Right lobe of liver (tissue), 6 donors: Measurements from ENCODE around the gene ADO. TPM values are rescaled to one million over a fixed set of nuclear protein-coding genes. Genes with fewer than 3 reads are reported as not detected.
"Not testable (repeated sequence)": the region's sequence is repeated elsewhere in the genome, so short reads cannot be mapped to it uniquely, and the experiment has no call there.

Experiments used
- ATAC-seq, 4 donors: fragments of 200-7000 bp; cut with Tn5 transposase; one replicate each; pipeline ENCODE4 v1.9.1; 2020; ENCODE audit warnings: mild to moderate bottlenecking in 4 of 4, moderate library complexity in 4 of 4
- DNase-seq, 3 donors: peaks; one replicate each; pipeline ENCODE4 v3.0.0-alpha.2; 2020
- H3K27ac ChIP-seq, 3 donors: fragments of 200-600 bp; one replicate each; pipeline ENCODE4 v1.8.0; 2022
- H3K27me3 ChIP-seq, 2 donors: fragments of 200-600 bp; one replicate each; pipeline ENCODE4 v1.8.0; 2022
- H3K36me3 ChIP-seq, 4 donors: fragments of 200-600 bp; sonication (generic) in 1 of 4; one replicate each; pipeline versions ENCODE4 v1.5.1 to v1.8.0; 2017 to 2022; ENCODE audit warnings: control low read depth in 1 of 4
- H3K4me1 ChIP-seq, 4 donors: fragments of 200-600 bp; sonication (generic) in 1 of 4; one replicate each; pipeline versions ENCODE4 v1.5.1 to v1.8.0; 2017 to 2022; ENCODE audit warnings: control low read depth in 1 of 4
- H3K4me3 ChIP-seq, 3 donors: fragments of 200-600 bp; one replicate each; pipeline ENCODE4 v1.8.0; 2022
- H3K9me3 ChIP-seq, 4 donors: fragments of 200-600 bp; sonication (generic) in 1 of 4; one replicate each; pipeline versions ENCODE4 v1.5.1 to v1.8.0; 2017 to 2022; ENCODE audit warnings: control low read depth in 1 of 4
- POLR2A ChIP-seq: fragments of 450-650 bp; IDR thresholded peaks from one replicate; pipeline ENCODE4 v1.6.1; 2017; ENCODE audit warnings: antibody characterized with exemption, mild to moderate bottlenecking
- WGBS: methylation state at CpG from one replicate; pipeline ENCODE4 v1.1.6; 2018; ENCODE audit warnings: low coverage, low lambda C conversion rate; ENCODE audit not compliant: insufficient coverage; ENCODE audit errors: missing lambda C conversion rate; 5-methylcytosine and 5-hydroxymethylcytosine counted together
- intact Hi-C, 2 donors: fragments of 100-400 bp; cut with DNase I; formaldehyde crosslinking; loops; one replicate each; pipeline versions ENCODE4 v1.11.2 to v1.14.1; 2022
- total RNA-seq, 6 experiments: library from RNA; depleted of rRNA in 2 of 6; stranded (reverse); fragments of >200 nt in 2 of 6; fragmentation: NEBNext Ultra II Directional in 3 of 6; extraction: Animal tissue kit (Norgen Biotek cat#: 25700) in 3 of 6; gene quantifications; one replicate each; pipeline versions ENCODE4 v1.1.0 to v1.2.4, GENCODE V29; 2016 to 2023
- TF ChIP-seq, protein P1 (sequence below), 4 donors: fragments of 200-600 bp in 3 of 4; fragments of 450-650 bp in 1 of 4; IDR thresholded peaks; one replicate each; pipeline versions ENCODE4 v1.5.1 to v1.8.0; 2016 to 2022; ENCODE audit warnings: antibody characterized with exemption in 4 of 4, mild to moderate bottlenecking in 2 of 4
- donor health status: DM: no; HTN: yes; CAD: no.
- donor health status: DM: no; HTN: no; CAD: no.
- donor health status: DM: no; HTN: no; CAD: no.
- donor health status: DM: no; HTN: yes; CAD: no.
- donor health status: DM: no; HTN: yes; CAD: no.

The ADO gene
- total RNA-seq, 6 experiments from 2014 or later, result 4.2 to 8.3 (median 5.5) TPM

DNA sequence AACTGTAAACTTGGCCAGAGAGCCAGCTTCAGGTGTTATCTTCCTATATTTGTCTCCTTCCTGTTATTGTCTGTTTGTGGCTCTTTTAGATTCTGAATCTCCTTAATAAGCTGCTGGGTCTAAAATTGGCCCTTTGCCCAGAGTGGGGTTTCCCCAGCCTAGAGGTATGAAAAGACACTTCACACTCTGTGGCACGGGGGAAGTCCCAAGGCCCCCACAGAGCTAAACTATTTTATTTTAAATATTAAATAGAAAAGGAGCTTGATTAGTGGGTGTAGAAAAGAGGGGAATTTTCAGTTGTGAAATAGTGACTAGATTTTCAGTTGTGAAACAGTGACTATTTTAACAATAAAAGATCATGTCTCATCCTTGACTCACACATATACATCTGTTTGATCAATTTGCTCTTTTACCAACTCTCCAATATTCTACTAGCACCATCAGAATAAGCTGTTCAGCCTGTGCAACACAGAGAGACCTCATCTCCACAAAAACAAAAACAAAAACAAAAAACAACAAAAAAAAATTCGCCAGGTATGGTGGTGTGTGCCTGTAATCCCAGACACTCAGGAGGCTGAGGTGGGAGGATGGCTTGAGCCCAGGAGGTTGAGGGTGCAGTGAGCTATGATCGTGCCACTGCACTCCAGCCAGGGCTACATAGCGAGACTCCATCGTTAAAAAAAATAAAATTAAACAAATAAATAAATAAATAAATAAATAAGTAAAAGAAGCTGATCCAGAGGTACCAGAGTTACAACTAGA, 24.9 kb upstream of the ADO start:
- DNase-seq (no peak), ATAC-seq (peak in 2 of 4 donors; percentile 15 to 45)
- TF ChIP-seq, protein P1, sequence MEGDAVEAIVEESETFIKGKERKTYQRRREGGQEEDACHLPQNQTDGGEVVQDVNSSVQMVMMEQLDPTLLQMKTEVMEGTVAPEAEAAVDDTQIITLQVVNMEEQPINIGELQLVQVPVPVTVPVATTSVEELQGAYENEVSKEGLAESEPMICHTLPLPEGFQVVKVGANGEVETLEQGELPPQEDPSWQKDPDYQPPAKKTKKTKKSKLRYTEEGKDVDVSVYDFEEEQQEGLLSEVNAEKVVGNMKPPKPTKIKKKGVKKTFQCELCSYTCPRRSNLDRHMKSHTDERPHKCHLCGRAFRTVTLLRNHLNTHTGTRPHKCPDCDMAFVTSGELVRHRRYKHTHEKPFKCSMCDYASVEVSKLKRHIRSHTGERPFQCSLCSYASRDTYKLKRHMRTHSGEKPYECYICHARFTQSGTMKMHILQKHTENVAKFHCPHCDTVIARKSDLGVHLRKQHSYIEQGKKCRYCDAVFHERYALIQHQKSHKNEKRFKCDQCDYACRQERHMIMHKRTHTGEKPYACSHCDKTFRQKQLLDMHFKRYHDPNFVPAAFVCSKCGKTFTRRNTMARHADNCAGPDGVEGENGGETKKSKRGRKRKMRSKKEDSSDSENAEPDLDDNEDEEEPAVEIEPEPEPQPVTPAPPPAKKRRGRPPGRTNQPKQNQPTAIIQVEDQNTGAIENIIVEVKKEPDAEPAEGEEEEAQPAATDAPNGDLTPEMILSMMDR (IDR thresholded peaks at IDR 0.05), result no peak
- no peak for TF ChIP-seq POLR2A
- 77% methylated on average over 5 of the region's 5 CpGs for WGBS
- H3K27me3 ChIP-seq, result no peaks in the 10 kb centered on the region
- no peaks in the 10 kb centered on the region for H3K36me3 ChIP-seq
- intact Hi-C loops, result no loop called here
- no peaks in the 10 kb centered on the region for H3K4me1 ChIP-seq
- no peaks in the 10 kb centered on the region for H3K9me3 ChIP-seq
- H3K4me3 ChIP-seq, result no peak overlapping the region
- H3K27ac ChIP-seq, result no peak overlapping the region

DNA sequence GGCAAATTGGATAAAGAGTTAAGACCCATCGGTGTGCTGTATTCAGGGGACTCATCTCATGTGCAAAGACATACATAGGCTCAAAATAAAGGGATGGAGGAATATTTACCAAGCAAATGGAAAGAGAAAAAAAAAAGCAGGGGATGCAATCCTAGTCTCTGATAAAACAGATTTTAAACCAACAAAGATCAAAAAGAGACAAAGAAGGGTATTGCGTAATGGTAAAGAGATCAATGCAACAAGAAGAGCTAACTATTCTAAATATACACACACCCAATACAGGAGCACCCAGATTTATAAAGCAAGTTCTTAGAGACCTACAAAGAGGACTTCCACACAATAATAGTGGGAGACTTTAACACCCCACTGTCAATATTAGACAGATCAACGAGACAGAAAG, 20.0 kb upstream of the ADO start:
- DNase-seq, ATAC-seq, H3K4me1 ChIP-seq, H3K27me3 ChIP-seq, H3K9me3 ChIP-seq, H3K4me3 ChIP-seq, H3K36me3 ChIP-seq, intact Hi-C loops, H3K27ac ChIP-seq: not testable (repeated sequence)
- WGBS, result 80% methylated on average over 2 of the region's 3 CpGs

DNA sequence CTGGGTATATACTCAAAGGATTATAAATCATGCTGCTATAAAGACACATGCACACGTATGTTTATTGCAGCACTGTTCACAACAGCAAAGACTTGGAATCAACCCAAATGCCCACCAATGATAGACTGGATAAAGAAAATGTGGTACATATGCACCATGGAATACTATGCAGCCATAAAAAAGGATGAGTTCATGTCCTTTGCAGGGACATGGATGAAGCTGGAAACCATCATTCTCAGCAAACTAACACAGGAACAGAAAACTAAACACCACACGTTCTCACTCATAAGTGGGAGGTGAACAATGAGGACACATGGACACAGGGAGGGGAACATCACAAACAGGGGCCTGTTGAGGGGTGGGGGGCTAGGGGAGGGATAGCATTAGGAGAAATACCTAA, 16.2 kb upstream of the ADO start:
- H3K9me3 ChIP-seq, H3K4me3 ChIP-seq, H3K36me3 ChIP-seq, H3K4me1 ChIP-seq, ATAC-seq, DNase-seq, H3K27ac ChIP-seq, intact Hi-C loops, H3K27me3 ChIP-seq: not testable (repeated sequence)
- WGBS, result 80% methylated on average over 2 of the region's 2 CpGs

DNA sequence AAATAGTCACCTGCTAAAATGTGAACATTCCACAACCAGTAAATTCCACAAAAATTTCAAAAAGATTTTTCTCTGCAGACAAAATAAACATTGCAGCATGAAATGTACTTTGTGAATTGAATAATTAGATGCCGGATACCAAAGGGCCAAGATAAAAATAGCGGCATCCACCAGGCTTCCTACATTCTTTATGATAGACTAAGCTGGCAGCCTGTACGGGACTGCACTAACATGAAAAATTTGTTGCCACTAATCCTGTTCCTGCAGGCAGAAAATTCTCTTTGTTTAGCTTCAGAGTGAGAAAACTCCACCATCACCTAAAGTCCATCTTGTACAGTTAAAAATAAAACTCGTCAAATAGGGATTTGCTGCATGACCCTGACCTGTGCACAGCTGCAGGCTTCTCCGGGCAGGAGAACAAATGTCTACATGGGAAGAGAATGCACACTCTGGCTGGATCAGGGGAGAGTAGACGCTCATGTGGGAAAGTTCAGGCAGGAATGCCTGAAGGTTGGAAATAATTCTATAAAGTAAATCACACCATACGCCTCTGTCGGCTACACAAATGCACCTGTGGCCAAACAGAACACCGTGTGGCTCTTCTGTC, 15.6 kb upstream of the ADO start:
- Histone ChIP-seq H3K4me1 (no peaks in the 10 kb centered on the region), H3K36me3 (no peaks in the 10 kb centered on the region), H3K27ac (no peak overlapping the region), H3K4me3 (no peak overlapping the region), H3K27me3 (no peaks in the 10 kb centered on the region), H3K9me3 (no peaks in the 10 kb centered on the region)
- no peak for TF ChIP-seq POLR2A
- TF ChIP-seq, protein P1 (IDR thresholded peaks at IDR 0.05), result no peak
- no peak for DNase-seq
- intact Hi-C loops, result no loop called here
- ATAC-seq, result no peak
- WGBS, result 66% methylated on average over 6 of the region's 9 CpGs

DNA sequence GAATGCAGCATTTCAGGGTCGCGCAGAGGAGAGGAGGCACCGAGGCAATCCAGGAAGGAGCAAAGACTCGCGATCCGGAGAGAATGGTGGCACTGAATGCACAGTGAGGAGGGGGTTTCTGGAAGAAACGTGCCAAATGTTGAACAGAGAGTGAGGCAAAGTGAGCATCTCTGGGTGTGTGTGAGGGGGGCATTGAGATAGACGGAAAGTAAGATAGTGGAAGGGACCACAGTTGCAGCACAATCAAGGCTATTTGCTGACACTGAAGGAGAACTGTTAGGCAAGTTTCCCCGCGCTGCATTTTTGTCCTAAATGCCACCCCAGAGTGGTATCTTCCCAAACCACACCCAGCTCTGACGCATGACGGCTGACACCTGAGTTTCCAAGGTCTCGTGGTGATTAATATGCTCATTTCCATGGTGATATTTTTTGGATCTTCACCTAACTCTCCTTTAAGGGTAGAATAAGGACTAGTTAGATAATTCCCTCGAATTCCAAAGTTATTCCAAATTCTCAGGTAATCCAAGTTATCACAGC, 14.4 kb upstream of the ADO start:
- TF ChIP-seq, protein P1 (IDR thresholded peaks at IDR 0.05), result no peak

More for the DNA sequence above, 14.4 kb upstream of the ADO start:
- Histone ChIP-seq H3K27ac (no peak overlapping the region), H3K36me3 (no peaks in the 10 kb centered on the region), H3K27me3 (no peaks in the 10 kb centered on the region), H3K9me3 (no peaks in the 10 kb centered on the region), H3K4me3 (no peak overlapping the region), H3K4me1 (no peaks in the 10 kb centered on the region)
- intact Hi-C loops, result no loop called here
- WGBS, result 73% methylated on average over 12 of the region's 14 CpGs
- ATAC-seq, result no peak
- DNase-seq, result no peak
